Measurements from ENCODE around the gene FOXJ1. TPM values are rescaled to one million over a fixed set of nuclear protein-coding genes. Genes with fewer than 3 reads are reported as not detected.

FOXJ1 gene
- total and polyA plus RNA-seq, 2 of the 4 experiments (the other 2 are of a cell fraction): 0.05 TPM; not detected in 1

GRCh38 chr17:76152591-76152990 lies 11.5 kb upstream of the FOXJ1 start:
- DNase-seq (no peak), ATAC-seq (ENCODE audit: low read depth) (no peak)
- dilution Hi-C loops (cut with HindIII; ENCODE audit: low sequenced_read_pairs, unreplicated experiment) (no loop called here), intact Hi-C loops (cut with micrococcal nuclease) (no loop called here), in situ Hi-C loops (cut with MboI; ENCODE audit: low sequenced_read_pairs) (no loop called here)
- H3K4me2 ChIP-seq (ENCODE audit: low read depth, low read length): no peak overlapping the region
- no peaks in the 10 kb centered on the region; the same call in 1 of the 2 replicates for H3K9me1 ChIP-seq (ENCODE audit: insufficient read depth, low read length)
- no peak overlapping the region for H3K4me3 ChIP-seq (ENCODE audit: insufficient read depth, low read depth, low read length)
- no peak overlapping the region for H2AK9ac ChIP-seq (replicated peaks; ENCODE audit: low read depth, low read length, poor library complexity)
- H3K9me3 ChIP-seq (ENCODE audit: control insufficient read depth, insufficient read depth, low read length): no peaks in the 10 kb centered on the region
- no peaks in the 10 kb centered on the region; the same call in 1 of the 2 replicates for H3K4me1 ChIP-seq (ENCODE audit: control insufficient read depth, insufficient read depth, low read length)
- H4K20me1 ChIP-seq (ENCODE audit: insufficient read depth, low read length): no peaks in the 10 kb centered on the region
- no peak overlapping the region for H3K18ac ChIP-seq (ENCODE audit: low read depth, low read length)
- no peak overlapping the region for H2BK5ac ChIP-seq (ENCODE audit: low read depth, low read length, poor library complexity, severe bottlenecking)
- no peak overlapping the region for H3K4ac ChIP-seq (ENCODE audit: low read depth, low read length)
- H2AK5ac ChIP-seq (ENCODE audit: low read depth, low read length): no peak overlapping the region
- H3K23ac ChIP-seq (ENCODE audit: low read depth, low read length): no peak overlapping the region
- H2BK15ac ChIP-seq (ENCODE audit: low read depth, low read length): no peak overlapping the region
- H3K9ac ChIP-seq (ENCODE audit: low read depth, low read length): no peak overlapping the region
- H4K8ac ChIP-seq (ENCODE audit: low read depth in 2 of 2, low read length in 2 of 2): no peak overlapping the region
- no peaks in the 10 kb centered on the region for H3K36me3 ChIP-seq (ENCODE audit: control insufficient read depth, insufficient read depth, low read length)
- H3K79me1 ChIP-seq (ENCODE audit: low read depth in 1 of 2, low read length in 2 of 2): no peaks in the 10 kb centered on the region
- peaks cover 5% of the 10 kb centered on the region for H3K27me3 ChIP-seq (ENCODE audit: control insufficient read depth, insufficient read depth, low read length)
- H3K27ac ChIP-seq (ENCODE audit: insufficient read depth, low read length): no peak overlapping the region
- H3K56ac ChIP-seq (ENCODE audit: extremely low read depth, insufficient read depth, low read length): no peak overlapping the region
- BruUV-seq (replicated peaks): no TSS peak
- no peak overlapping the region for H4K91ac ChIP-seq (ENCODE audit: insufficient read depth, low read depth, low read length)
- ChIA-PET CTCF (no interaction called here), POLR2A (ENCODE audit: unreplicated experiment) (no interaction called here)
- H4K5ac ChIP-seq (ENCODE audit: low read depth, low read length): no peak overlapping the region
- H2BK120ac ChIP-seq (ENCODE audit: low read depth, low read length): no peak overlapping the region
- H2BK20ac ChIP-seq (ENCODE audit: low read depth, low read length): no peak overlapping the region
- no peak overlapping the region for H2AFZ ChIP-seq (replicated peaks; ENCODE audit: low read length, poor library complexity)
- H3K14ac ChIP-seq (replicated peaks; ENCODE audit: low read depth, low read length): no peak overlapping the region
- WGBS, 2 experiments (ENCODE audit: extremely low coverage in 2 of 2, insufficient read length in 1 of 2): 85% methylated on average over 6 of the region's 7 CpGs; no CpG with 5 or more reads in 1 of the 2 experiments
- no peak for TF ChIP-seq POLR2A (IDR thresholded peaks at IDR 0.05; ENCODE audit: low read depth, low read length)
- TF ChIP-seq CEBPB (IDR thresholded peaks at IDR 0.05; ENCODE audit: low read depth, low read length): no peak
- no peak for TF ChIP-seq RAD21 (IDR thresholded peaks at IDR 0.05; ENCODE audit: low read length)
- no peak for TF ChIP-seq RFX5 (IDR thresholded peaks at IDR 0.05; ENCODE audit: low read depth, low read length)
- TF ChIP-seq RCOR1 (IDR thresholded peaks at IDR 0.05; ENCODE audit: insufficient replicate concordance, low read length): no peak
- no peak for TF ChIP-seq FOS (IDR thresholded peaks at IDR 0.05; ENCODE audit: low read depth, low read length)
- TF ChIP-seq NFE2L2 (IDR thresholded peaks at IDR 0.05; ENCODE audit: low read depth, low read length): no peak
- TF ChIP-seq CHD1 (IDR thresholded peaks at IDR 0.05; ENCODE audit: low read depth, low read length): no peak
- TF ChIP-seq SMC3 (IDR thresholded peaks at IDR 0.05; ENCODE audit: low read depth, low read length): no peak
- TF ChIP-seq USF2 (IDR thresholded peaks at IDR 0.05; ENCODE audit: low read depth, low read length): no peak
- TF ChIP-seq CTCF (conservative IDR thresholded peaks at IDR 0.05; ENCODE audit: low read depth, low read length): no peak
- no peak for TF ChIP-seq ELK1 (IDR thresholded peaks at IDR 0.05; ENCODE audit: borderline replicate concordance, low read depth, low read length)
- TF ChIP-seq MAFK (IDR thresholded peaks at IDR 0.05; ENCODE audit: low read depth, low read length): no peak
- TF ChIP-seq MAZ (IDR thresholded peaks at IDR 0.05; ENCODE audit: borderline replicate concordance, low read depth, low read length): no peak
- no peak for TF ChIP-seq BHLHE40 (IDR thresholded peaks at IDR 0.05; ENCODE audit: low read depth, low read length)
- no peak for TF ChIP-seq MXI1 (IDR thresholded peaks at IDR 0.05; ENCODE audit: borderline replicate concordance, low read depth, low read length)

All from IMR-90 (cell line).